Karpas-422 (cell line): ENCODE data around the gene BCAS3. TPM values are rescaled to one million over a fixed set of nuclear protein-coding genes. Genes with fewer than 3 reads are reported as not detected.
"Not testable (repeated sequence)": the region's sequence is repeated elsewhere in the genome, so short reads cannot be mapped to it uniquely, and the experiment has no call there.

Experiments used
- DNase-seq: peaks from one replicate; pipeline ENCODE4 v3.0.0-alpha.2; 2015
- H2AFZ ChIP-seq: fragments of 200-600 bp; sonication (generic); 2 replicates; pipeline ENCODE4 v1.6.1; 2014; ENCODE audit warnings: antibody characterized with exemption, low read length, mixed read lengths
- H3K27ac ChIP-seq: fragments of 200-600 bp; sonication (generic); 2 replicates; pipeline ENCODE4 v1.5.1; 2014; ENCODE audit warnings: mild to moderate bottlenecking, low read length, moderate library complexity
- H3K27me3 ChIP-seq: fragments of 200-600 bp; sonication (generic); 2 replicates; pipeline ENCODE4 v1.6.1; 2014; ENCODE audit warnings: low read length, mixed read lengths
- H3K36me3 ChIP-seq: fragments of 200-600 bp; sonication (generic); 2 replicates; pipeline ENCODE4 v1.6.1; 2014; ENCODE audit warnings: low read length, mixed read lengths; ENCODE audit not compliant: insufficient read depth
- H3K4me1 ChIP-seq: fragments of 200-600 bp; sonication (generic); 2 replicates; pipeline ENCODE4 v1.6.1; 2014; ENCODE audit warnings: mild to moderate bottlenecking, low read length, mixed read lengths
- H3K4me2 ChIP-seq: fragments of 200-600 bp; sonication (generic); 2 replicates; pipeline ENCODE4 v1.6.1; 2014; ENCODE audit warnings: low read length, low read depth, mild to moderate bottlenecking; ENCODE audit not compliant: poor library complexity, severe bottlenecking
- H3K4me3 ChIP-seq: fragments of 200-600 bp; sonication (generic); 2 replicates; pipeline ENCODE4 v1.5.1; 2014; ENCODE audit warnings: mild to moderate bottlenecking, antibody characterized with exemption, low read length, mixed read lengths
- H3K79me2 ChIP-seq: fragments of 200-600 bp; sonication (generic); 2 replicates; pipeline ENCODE4 v1.6.1; 2014; ENCODE audit warnings: mild to moderate bottlenecking, low read length, mixed read lengths
- H3K9ac ChIP-seq: fragments of 200-600 bp; sonication (generic); 2 replicates; pipeline ENCODE4 v1.6.0; 2014; ENCODE audit warnings: low read length
- H3K9me2 ChIP-seq: fragments of 200-600 bp; sonication (generic), shearing (Covaris generic); replicated peaks from 2 replicates; pipeline ENCODE4 v1.6.0; 2014; ENCODE audit warnings: mild to moderate bottlenecking, low read length, moderate library complexity; ENCODE audit not compliant: insufficient read depth
- H3K9me3 ChIP-seq: fragments of 300-700, 200-600 bp; sonication (generic); 2 replicates; pipeline ENCODE4 v1.6.1; 2014; ENCODE audit warnings: low read length, mixed read lengths
- H4K20me1 ChIP-seq: fragments of 200-600 bp; sonication (generic); 2 replicates; pipeline ENCODE4 v1.6.1; 2014; ENCODE audit warnings: mild to moderate bottlenecking, antibody characterized with exemption, low read length, low read depth; ENCODE audit not compliant: insufficient read depth
- total RNA-seq: library from RNA; depleted of rRNA; stranded (reverse); fragments of >200 nt; shearing (Covaris generic); gene quantifications from 2 replicates; pipeline ENCODE4 v1.2.3, GENCODE V29; 2014; ENCODE audit warnings: low replicate concordance

Gene BCAS3
- total RNA-seq, 1 experiment from 2014 or later: 42.6 TPM

- Histone ChIP-seq H4K20me1 (no peaks in the 10 kb centered on the region), H3K4me2 (no peak overlapping the region), H3K27ac (no peak overlapping the region), H3K9ac (no peak overlapping the region), H3K4me3 (no peak overlapping the region), H2AFZ (no peak overlapping the region), H3K27me3 (no peaks in the 10 kb centered on the region), H3K4me1 (no peaks in the 10 kb centered on the region), H3K9me2 (no peaks in the 10 kb centered on the region), H3K36me3 (no peaks in the 10 kb centered on the region), H3K79me2 (no peaks in the 10 kb centered on the region), H3K9me3 (no peaks in the 10 kb centered on the region)
- no peak for DNase-seq
Measured at GRCh38 chr17:60959696-60960095, 282.0 kb downstream of the BCAS3 start.

DNA sequence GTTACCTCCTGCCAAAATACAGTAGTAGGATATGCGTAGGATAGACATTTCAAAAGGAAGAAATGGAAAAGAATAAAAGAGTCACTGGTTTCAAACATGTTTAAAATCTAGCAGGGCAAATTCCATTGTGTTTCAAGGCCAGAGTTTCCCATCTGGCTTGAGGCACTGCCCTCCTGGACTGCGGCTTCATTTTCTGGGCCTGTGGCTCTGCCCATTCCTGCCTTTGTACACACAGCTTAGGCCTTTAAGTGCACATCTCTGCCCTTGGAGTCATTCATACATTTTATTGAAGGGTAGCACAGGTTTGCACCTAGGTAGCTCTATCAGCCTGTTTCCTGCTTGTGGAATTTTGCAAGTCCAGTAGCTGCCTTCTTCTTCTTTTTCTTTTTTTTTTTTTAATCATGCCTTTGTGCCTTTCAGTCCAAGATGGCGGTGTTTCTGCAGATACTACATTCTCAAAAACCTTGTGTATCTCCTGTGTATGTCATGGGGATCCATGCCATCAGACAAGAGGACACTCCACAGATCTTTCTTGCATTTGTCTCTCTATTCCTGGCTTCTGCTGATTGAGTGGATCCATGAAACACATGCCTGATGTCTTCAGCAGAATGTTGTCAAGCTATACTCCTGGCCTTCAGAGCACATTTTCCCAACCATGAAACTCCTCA is 282.9 kb downstream of the BCAS3 start:
- Histone ChIP-seq H3K4me1 (no peaks in the 10 kb centered on the region), H3K4me3 (no peak overlapping the region), H3K79me2 (no peaks in the 10 kb centered on the region), H3K36me3 (no peaks in the 10 kb centered on the region), H3K9me3 (no peaks in the 10 kb centered on the region), H3K27ac (no peak overlapping the region), H2AFZ (no peak overlapping the region), H3K4me2 (no peak overlapping the region), H3K9me2 (no peaks in the 10 kb centered on the region), H4K20me1 (no peaks in the 10 kb centered on the region), H3K27me3 (no peaks in the 10 kb centered on the region), H3K9ac (no peak overlapping the region)
- no peak for DNase-seq

DNA sequence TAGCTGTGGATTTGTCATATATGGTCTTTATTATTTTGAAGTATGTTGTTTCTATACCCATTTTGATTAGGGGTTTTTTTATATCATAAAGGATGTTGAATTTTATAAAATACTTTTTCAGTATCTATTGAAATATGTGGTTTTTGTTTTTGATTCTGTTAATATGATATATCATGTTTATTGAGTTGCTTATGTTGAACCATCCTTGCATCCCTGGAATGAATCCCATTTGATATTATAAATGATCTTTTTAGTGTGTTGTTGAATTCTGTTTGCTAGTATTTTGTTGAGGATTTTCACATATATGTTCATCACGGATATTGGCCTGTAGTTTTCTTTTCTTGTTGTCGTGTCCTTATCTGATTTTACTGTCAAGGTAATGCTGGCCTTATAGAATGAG is 286.5 kb downstream of the BCAS3 start:
- Histone ChIP-seq H3K9me2 (no peaks in the 10 kb centered on the region), H3K27ac (no peak overlapping the region), H3K4me1 (no peaks in the 10 kb centered on the region), H3K36me3 (no peaks in the 10 kb centered on the region), H4K20me1 (no peaks in the 10 kb centered on the region), H3K27me3 (no peaks in the 10 kb centered on the region), H3K4me3 (no peak overlapping the region), H3K79me2 (no peaks in the 10 kb centered on the region), H2AFZ (no peak overlapping the region), H3K9me3 (no peaks in the 10 kb centered on the region), H3K9ac (no peak overlapping the region), H3K4me2 (no peak overlapping the region)
- no peak for DNase-seq

DNA sequence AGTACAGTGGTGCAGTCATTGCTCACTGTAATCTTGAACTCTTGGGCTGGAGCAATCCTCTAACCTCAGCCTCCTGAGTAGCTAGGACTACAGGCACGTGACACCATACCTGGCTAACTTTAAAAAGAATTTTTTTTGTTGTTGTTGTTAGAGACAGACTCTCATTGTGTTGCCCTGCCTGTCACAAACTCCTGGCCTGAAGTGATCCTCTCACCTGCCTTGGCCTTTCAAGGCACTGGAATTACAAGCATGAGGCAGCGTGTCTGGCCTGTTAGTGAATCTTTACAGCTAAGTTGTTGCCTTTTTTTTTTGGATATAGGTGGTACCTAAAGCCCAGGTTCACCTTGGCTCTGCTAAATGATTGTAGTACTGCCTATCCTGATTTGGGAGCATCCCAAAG is 290.6 kb downstream of the BCAS3 start:
- H3K79me2 ChIP-seq: no peaks in the 10 kb centered on the region
- no peak for DNase-seq
- no peak overlapping the region for H3K4me2 ChIP-seq
- H3K9ac ChIP-seq: no peak overlapping the region
- H3K9me2 ChIP-seq: no peaks in the 10 kb centered on the region
- H3K9me3 ChIP-seq: no peaks in the 10 kb centered on the region
- H3K4me1 ChIP-seq: no peaks in the 10 kb centered on the region
- no peak overlapping the region for H2AFZ ChIP-seq
- no peaks in the 10 kb centered on the region for H3K27me3 ChIP-seq
- H3K36me3 ChIP-seq: no peaks in the 10 kb centered on the region
- no peak overlapping the region for H3K27ac ChIP-seq
- H4K20me1 ChIP-seq: no peaks in the 10 kb centered on the region
- no peak overlapping the region for H3K4me3 ChIP-seq

DNA sequence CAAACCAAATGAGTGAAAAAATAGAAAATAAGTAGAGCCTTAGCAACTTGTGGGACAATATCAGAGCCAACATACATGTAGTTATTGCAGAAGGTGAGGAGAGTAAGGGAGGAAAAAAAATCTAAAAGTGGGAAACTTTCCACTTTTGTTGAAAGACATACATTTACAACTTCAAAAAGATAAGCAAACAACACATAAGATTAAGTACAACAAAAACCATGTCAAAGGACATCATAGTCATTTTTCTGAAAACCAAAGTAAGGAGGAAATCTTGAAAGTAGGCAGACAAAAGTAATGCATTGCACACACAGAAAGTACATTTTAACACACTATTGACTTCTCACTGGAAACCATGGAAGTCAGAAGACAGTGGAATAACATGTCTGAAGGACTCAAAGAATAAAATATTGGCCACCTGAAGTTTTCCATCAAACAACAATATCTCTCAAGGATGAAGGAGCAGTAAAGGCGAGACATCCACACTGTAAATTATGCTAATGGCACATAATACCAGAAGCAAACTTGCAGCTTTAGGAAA is 291.9 kb downstream of the BCAS3 start:
- H2AFZ ChIP-seq: no peak overlapping the region
- no peak for DNase-seq

DNA sequence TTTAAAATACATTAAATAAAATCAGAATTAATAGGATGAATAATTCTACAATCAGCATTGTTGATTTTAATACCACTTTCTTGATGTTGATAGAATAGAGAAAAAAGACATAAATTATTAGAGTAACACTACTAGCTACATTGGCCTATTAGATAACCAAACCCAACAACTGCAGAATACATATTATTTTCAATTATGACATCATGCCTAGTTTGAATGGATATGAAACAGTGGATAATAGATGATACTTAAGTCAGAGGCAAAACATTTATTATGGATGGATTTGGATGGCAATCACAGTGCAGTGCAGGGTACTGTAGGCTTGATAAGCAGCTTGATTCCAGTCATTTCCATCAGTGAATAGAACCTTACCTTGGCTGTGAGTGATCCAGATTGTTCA is 293.1 kb downstream of the BCAS3 start:
- H4K20me1 ChIP-seq: no peaks in the 10 kb centered on the region
- no peak overlapping the region for H3K27ac ChIP-seq
- H2AFZ ChIP-seq: no peak overlapping the region
- DNase-seq: no peak
- H3K4me1 ChIP-seq: no peaks in the 10 kb centered on the region
- H3K9me3 ChIP-seq: no peaks in the 10 kb centered on the region
- H3K27me3 ChIP-seq: no peaks in the 10 kb centered on the region
- H3K79me2 ChIP-seq: no peaks in the 10 kb centered on the region
- no peaks in the 10 kb centered on the region for H3K36me3 ChIP-seq
- no peak overlapping the region for H3K4me3 ChIP-seq
- H3K9me2 ChIP-seq: no peaks in the 10 kb centered on the region
- no peak overlapping the region for H3K9ac ChIP-seq
- no peak overlapping the region for H3K4me2 ChIP-seq

More for the DNA sequence above, 291.9 kb downstream of the BCAS3 start:
- no peaks in the 10 kb centered on the region for H3K36me3 ChIP-seq
- no peak overlapping the region for H3K4me3 ChIP-seq
- H3K9me2 ChIP-seq: no peaks in the 10 kb centered on the region
- no peaks in the 10 kb centered on the region for H3K4me1 ChIP-seq
- no peak overlapping the region for H3K4me2 ChIP-seq
- no peaks in the 10 kb centered on the region for H4K20me1 ChIP-seq
- no peaks in the 10 kb centered on the region for H3K9me3 ChIP-seq
- no peak overlapping the region for H3K27ac ChIP-seq
- no peaks in the 10 kb centered on the region for H3K27me3 ChIP-seq
- no peaks in the 10 kb centered on the region for H3K79me2 ChIP-seq
- H3K9ac ChIP-seq: no peak overlapping the region

DNA sequence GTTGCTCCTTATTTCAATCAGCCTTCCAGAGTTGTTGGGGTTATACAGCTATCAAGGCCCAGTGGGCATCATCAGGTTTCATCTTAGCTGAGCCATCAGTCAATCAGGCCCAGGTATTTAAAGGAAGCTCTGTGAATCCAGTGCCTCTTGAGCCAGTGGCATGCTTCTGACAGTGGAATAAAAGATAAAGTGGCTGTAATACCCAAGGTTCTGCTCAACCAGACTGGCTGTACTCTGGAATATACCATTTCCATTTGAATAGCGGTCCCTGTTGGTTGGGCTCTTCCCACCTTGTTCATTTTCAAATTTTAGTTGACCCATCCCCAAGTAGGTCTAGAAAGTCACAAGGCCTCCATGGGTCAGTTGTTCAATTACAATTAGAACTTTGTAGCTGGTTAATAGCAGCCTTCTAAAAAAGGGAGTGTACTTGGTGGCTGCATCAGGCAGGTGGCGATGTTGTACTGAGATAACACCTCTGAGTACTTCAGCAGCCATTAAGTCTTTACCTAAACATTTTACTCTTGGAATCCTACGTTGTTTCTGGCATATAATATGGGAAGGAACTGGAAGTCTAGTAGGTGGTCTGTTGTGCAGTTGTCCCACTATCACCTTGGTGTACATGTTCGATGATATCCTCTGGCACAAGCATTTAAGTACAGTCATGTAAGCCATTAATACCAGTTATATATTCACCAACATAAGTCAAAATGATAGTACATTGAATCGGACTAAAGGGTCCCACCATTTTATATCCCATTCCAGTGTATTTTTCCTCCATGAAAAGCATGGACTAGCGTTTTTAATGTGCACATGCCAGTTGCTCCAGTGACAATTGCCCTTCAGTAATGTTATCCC is 294.1 kb downstream of the BCAS3 start:
- no peak overlapping the region for H2AFZ ChIP-seq
- H3K4me1 ChIP-seq: no peaks in the 10 kb centered on the region
- H3K79me2 ChIP-seq: no peaks in the 10 kb centered on the region
- H3K36me3 ChIP-seq: no peaks in the 10 kb centered on the region
- DNase-seq: peak; percentile 74
- no peak overlapping the region for H3K9ac ChIP-seq
- H3K9me3 ChIP-seq: no peaks in the 10 kb centered on the region
- no peaks in the 10 kb centered on the region for H4K20me1 ChIP-seq
- no peak overlapping the region for H3K27ac ChIP-seq
- H3K4me2 ChIP-seq: no peak overlapping the region
- no peaks in the 10 kb centered on the region for H3K9me2 ChIP-seq
- H3K27me3 ChIP-seq: no peaks in the 10 kb centered on the region
- H3K4me3 ChIP-seq: no peak overlapping the region

- not testable (repeated sequence) for H3K4me2 ChIP-seq, H3K79me2 ChIP-seq, DNase-seq, H3K9ac ChIP-seq, H3K27ac ChIP-seq, H3K9me3 ChIP-seq, H3K4me3 ChIP-seq, H4K20me1 ChIP-seq, H2AFZ ChIP-seq, H3K4me1 ChIP-seq, H3K27me3 ChIP-seq, H3K9me2 ChIP-seq, H3K36me3 ChIP-seq
Measured at GRCh38 chr17:60976861-60977260, 299.2 kb downstream of the BCAS3 start.
